NCI-H2029 treated with DMSO at 0.1 percent for 48 hours (cell line): ENCODE measurements around the gene AADACL3.
"Not testable (repeated sequence)": the region's sequence is repeated elsewhere in the genome, so short reads cannot be mapped to it uniquely, and the experiment has no call there.

Experiments used
- DNase-seq: peaks from one replicate; lab custom pipeline; 2025; lab: John Stamatoyannopoulos, UW

Gene AADACL3

DNA sequence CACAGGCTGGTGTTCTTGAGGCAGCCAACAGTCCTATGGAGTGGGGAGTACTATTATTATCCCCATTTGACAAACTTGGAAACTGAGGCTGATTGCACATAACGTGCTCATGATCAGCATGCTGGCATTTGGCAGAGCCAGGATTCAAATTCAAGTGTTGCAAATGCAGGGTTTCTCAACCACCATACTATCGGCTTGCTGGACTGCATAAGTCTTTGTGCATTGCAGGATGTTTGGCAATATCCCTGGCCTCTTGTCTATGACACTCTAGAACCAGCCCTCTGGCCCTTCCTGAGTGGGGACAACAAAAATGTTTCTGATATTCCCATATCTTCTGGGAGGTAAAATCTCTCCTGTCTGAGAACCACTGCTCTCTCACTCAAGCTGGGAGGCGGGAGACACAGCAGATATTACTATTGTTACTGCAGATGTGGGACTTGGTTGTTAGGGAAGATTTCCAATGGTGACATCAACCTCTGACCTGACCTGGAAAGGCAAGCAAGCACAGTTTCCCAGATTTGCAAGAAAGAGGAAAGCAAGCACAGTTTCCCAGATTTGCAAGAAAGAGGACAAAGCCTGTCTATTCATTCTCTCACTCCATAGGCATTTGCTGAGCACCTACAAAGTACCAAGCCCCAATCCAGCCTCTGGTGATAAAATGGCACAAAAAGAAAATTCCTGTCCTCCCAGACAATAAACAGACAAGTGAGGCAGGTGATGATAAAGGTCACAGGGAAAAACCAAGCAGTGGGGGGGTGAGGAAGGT is 1.0 kb upstream of the AADACL3 start:
- DNase-seq, result no peak

DNA sequence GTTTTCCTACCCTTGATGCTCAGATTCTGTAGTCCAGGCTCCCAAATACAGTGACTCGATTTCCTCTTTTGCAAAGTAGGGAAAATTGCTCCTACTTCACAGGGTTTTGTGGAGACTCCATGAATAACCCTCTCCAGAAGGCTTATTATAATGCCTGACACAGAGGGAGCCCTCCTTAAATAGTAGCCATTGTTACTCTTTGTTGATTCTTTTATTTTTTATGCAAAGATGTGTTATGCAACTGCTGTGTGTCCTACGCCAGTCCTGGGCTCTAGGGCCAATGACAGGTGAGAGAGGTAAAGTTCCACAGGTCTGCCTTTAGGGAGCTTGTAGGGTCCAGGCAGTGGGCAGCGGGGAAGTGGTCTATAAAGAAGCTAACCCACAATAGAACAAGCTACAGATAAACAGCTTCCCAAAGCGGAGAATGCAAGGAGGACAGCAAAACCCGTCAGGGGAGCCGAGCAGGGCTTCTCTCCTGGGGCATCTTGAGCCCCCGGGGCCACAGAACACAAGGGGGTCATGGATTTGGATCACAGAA is 1.5 kb downstream of the AADACL3 start:
- no peak for DNase-seq

GRCh38 chr1:12722626-12723025 is 6.7 kb downstream of the AADACL3 start:
- no peak for DNase-seq

GRCh38 chr1:12728391-12728790 is 12.5 kb downstream of the AADACL3 start:
- no peak for DNase-seq

DNA sequence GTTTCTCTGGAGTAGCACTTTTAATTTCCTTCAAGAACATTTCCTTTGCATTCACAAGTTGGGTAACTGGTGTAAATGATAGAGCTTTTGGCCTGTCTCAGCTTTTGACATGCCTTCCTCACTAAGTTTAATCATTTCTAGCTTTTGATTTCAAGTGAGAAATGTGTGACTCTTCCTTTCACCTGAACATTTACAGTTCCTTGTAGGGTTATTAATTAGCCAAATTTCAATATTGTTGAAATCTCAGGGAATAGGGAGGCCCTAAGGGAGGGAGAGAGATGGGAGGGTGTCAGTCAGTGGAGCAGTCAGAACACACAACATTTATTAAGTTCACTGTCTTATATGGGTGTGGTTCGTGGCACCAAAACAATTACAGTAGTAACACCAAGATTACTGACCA is 14.2 kb downstream of the AADACL3 start:
- no peak for DNase-seq

DNA sequence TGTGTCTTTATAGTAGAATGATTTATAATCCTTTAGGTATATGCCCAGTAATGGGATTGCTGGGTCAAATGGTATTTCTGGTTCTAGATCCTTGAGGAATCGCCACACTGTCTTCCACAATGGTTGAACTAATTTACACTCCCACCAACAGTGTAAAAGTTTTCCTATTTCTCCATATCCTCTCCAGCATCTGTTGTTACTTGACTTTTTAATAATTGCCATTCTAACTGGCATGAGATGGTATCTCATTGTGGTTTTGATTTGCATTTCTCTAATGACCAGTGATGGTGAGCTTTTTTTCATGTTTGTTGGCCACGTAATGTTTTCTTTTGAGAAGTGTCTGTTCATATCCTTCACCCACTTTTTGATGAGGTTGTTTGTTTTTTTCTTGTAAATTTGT is 15.2 kb downstream of the AADACL3 start:
- not testable (repeated sequence) for DNase-seq

DNA sequence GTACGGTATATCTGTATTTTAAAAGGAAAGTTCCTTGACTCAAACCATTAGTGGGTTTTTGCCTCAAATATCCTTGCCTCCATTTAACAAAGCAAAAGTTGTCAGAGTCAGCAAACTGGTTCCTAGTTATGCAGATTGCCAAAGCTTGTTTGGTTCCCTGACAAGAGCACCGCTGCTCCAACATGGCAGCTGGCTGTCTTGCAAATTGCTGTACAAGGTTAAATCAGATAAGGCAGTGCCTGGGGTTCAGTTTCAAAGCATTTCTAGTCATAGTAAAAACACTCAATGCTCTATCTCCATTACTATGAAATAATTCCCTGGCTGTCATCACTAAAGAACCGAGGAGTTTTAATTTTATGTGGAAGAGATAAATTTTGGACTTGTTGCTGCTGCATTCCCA is 18.7 kb downstream of the AADACL3 start:
- DNase-seq, result no peak

DNA sequence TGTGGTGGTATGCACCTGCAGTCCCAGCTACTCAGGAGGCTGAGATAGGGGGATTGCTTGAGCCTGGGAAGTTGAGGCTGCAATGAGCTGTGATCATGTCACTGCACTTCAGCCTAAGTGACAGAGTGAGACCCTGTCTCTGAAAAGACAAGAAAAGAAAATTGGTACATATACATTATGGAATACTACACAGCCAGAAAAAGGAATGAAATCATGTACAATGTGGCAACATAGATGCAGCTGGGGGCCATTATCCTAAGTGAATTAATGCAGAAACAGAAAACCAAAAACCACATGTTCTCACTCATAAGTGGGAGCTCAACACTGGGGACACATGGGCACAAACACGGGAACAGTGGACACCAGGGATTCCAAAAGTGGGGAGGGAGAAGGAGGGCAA is 23.0 kb downstream of the AADACL3 start:
- no peak for DNase-seq

- no peak for DNase-seq
Observed at GRCh38 chr1:12739613-12740012, 23.7 kb downstream of the AADACL3 start.

GRCh38 chr1:12741946-12742345 is 26.0 kb downstream of the AADACL3 start:
- no peak for DNase-seq

DNA sequence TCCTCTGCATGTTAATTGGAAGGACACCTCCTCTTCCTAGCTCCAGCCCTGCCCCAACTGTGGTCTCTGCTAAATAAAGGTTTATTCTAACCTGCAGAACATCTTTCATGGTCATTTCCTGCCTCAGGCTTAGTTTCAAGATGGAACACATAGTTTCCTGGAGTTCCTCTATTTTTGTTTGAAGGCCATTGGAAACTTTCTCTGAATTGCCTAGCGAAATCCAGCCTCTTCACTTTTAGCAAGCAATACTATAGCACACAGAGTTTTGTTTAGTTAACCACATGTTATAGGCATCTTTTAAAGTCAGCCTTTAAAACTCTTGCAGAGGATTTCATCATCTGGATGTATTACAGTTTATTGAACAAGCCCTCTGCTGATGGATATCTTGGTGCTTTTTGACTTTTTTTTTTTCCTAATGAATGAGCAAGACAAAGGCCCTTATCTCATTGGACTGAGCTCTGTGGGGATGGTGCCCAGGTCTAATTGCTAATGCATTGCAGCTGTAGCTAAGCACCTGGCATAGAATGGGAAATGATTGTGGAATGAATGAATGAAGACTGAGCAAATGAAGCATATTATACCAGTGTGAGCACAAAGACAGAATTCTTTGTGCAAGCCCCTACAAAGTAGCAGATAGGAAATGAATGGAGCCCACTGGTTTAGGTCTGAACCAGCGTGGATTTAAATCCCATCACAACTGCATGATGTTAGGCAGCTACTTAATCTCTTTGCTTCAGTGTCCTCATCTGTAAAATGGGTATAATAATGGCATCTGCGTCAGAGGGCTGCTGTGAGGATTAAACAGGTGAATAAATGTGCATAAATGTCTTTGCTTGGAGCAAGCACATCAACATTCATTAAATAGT is 29.4 kb downstream of the AADACL3 start:
- DNase-seq, result no peak

- no peak for DNase-seq
Observed at GRCh38 chr1:12745992-12746323, 30.0 kb downstream of the AADACL3 start, which contains the start of gene CFAP107. CFAP107 (plus strand) TSS chr1:12746200; CDS start chr1:12746431, 231 bp downstream.

DNA sequence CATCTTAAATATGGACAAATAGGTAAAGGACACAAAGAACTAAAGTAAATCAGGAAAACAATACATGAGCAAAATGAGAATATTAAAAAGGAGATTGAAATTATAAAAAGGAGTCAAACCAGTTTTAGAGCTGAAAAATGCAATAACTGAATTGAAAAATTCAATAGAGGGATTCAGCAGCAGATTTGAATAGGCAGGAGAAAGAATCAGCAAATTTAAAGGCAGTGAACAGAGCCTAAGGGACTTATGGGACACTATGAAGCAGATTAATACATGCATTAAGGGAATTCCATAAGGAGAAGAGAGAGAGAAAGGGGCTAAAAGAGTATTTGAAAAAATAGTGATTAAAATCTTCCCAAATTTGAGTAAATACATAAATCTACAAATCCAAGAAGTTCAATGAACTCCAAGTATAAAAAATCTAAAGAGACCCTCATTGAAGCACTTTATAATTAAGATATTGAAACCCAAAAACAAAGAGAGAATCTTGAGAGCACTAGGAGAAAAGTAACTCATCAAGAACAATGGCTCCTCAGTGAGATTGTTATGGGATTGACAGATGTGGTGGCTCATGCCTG is 33.0 kb downstream of the AADACL3 start:
- DNase-seq, result no peak

DNA sequence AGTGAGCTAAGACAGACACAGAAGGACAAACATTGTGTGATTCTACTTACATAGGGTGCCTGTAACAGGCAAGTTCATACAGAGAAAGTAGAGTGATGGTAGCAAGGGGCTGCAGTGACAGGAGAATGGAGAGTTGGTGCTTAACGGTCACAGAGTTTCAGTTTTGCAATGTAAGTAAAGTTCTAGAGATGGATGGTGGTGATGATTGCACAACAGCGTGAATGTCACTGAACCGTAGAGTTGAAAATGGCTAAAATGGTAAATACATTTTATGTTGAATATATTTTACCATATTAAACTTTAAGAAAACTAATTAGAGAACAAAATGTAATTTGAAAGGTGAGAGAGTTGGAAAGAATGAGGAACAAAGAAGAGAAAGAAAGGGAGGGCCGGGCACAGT is 38.8 kb downstream of the AADACL3 start:
- DNase-seq, result no peak

- no peak for DNase-seq
Observed at GRCh38 chr1:12756273-12756672, 40.4 kb downstream of the AADACL3 start.

- DNase-seq, result no peak
Observed at GRCh38 chr1:12756768-12757413, 41.0 kb downstream of the AADACL3 start.

GRCh38 chr1:12757836-12758235 is 41.9 kb downstream of the AADACL3 start:
- no peak for DNase-seq

- no peak for DNase-seq
Observed at GRCh38 chr1:12760256-12760795, 44.4 kb downstream of the AADACL3 start.

- no peak for DNase-seq
Observed at GRCh38 chr1:12761781-12762180, 45.9 kb downstream of the AADACL3 start.

- no peak for DNase-seq
Observed at GRCh38 chr1:12762766-12763165, 46.9 kb downstream of the AADACL3 start.

DNA sequence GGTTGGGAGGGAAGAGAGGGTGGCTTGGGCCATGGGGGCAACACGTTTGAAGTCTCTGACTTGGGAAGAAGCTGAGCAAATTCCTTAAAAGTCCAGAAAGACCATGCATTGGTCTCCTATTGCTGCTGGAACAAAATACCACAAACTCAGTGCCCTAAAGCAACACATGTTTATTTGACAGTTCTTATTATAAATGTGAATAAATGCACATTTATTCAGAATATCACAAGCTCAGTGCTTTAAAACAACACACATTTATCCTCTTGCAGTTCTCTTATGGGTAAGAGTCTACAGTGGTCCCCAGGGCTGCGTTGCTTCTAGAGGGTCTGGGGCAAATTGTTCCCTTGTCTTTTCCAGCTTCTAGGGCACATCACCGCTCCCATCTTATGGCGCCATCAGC is 47.6 kb downstream of the AADACL3 start:
- DNase-seq, result no peak

DNA sequence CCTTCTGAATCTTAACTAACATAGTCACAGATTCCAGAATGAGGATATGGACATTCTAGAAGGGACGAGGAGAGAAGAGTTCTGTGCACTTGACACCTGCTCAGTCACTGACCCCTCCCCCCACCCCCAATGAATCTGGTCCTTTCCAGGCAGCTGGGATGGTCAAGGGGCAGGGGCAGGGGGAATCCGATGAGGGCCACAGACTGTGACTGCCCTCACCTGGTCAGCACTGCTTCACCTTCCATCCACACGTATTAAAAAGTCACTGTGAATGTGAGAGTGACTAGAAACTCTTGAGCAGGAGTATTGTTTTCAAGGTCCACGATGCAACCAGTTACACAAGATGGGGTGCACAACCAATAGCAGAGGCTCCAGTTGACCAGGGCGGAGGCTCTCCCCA is 48.1 kb downstream of the AADACL3 start:
- no peak for DNase-seq
